GM12878 (cell line): Measurements from ENCODE around the gene GRIK3. TPM values are rescaled to one million over a fixed set of nuclear protein-coding genes. Genes with fewer than 3 reads are reported as not detected.

Source experiments
- ATAC-seq: fragments of 200-7000 bp; cut with Tn5 transposase; 3 replicates; pipeline ENCODE4 v1.9.1; 2020; ENCODE audit warnings: mild to moderate bottlenecking, moderate library complexity
- BruUV-seq: library from RNA; stranded (reverse); fragments of 400-500 nt; replicated peaks from 2 replicates; lab custom pipeline; 2021; lab: Mats Ljungman, UMichigan
- CTCF ChIA-PET: fragments of 300-600 bp; sonication (Branson Sonifier 250); formaldehyde crosslinking; extraction: SDS; loops from one replicate; lab custom pipeline; 2021; ENCODE audit warnings: inconsistent platforms; lab: Yijun Ruan, JAX
- POLR2A ChIA-PET: fragments of 350-600 bp; formaldehyde crosslinking; extraction: SDS; loops from one replicate; lab custom pipeline; 2021; ENCODE audit warnings: inconsistent platforms; lab: Charles Lee
- RAD21 ChIA-PET: fragments of 300-600 bp; sonication (Branson Sonifier 250); formaldehyde crosslinking; loops from one replicate; lab custom pipeline; 2023; ENCODE audit warnings: antibody characterized with exemption; ENCODE audit not compliant: unreplicated experiment; lab: Charles Lee
- SMC1A ChIA-PET: fragments of 300-600 bp; sonication (Branson Sonifier 250); formaldehyde crosslinking; loops from one replicate; lab custom pipeline; 2023; ENCODE audit not compliant: unreplicated experiment, uncharacterized antibody; lab: Charles Lee
- DNase-seq: peaks from one replicate; pipeline ENCODE4 v3.0.0-alpha.2; 2011; ENCODE audit warnings: low read depth, low spot score
- FAIRE-seq: peaks from 3 replicates; lab custom pipeline; 2011; peaks lifted over from hg19 to GRCh38; lab: Jason Lieb, UNC
- H2AFZ ChIP-seq: 2 replicates; pipeline ENCODE4 v1.6.0; 2011; ENCODE audit warnings: low read depth, low read length, control low read depth; ENCODE audit not compliant: control insufficient read depth
- H3K27ac ChIP-seq: 2 replicates; pipeline ENCODE4 v1.5.1; 2011; ENCODE audit warnings: control low read depth; ENCODE audit not compliant: control insufficient read depth, insufficient read depth
- H3K27me3 ChIP-seq, 2 experiments: replicated peaks in 1 of 2; 2 replicates each; pipeline versions ENCODE4 v1.6.0 to v1.6.1; 2011; ENCODE audit warnings: low read length in 1 of 2; ENCODE audit not compliant: control insufficient read depth in 2 of 2, insufficient read depth in 2 of 2
- H3K36me3 ChIP-seq, 2 experiments: 2 replicates each; pipeline ENCODE4 v1.5.1; 2011; ENCODE audit warnings: low read length in 1 of 2; ENCODE audit not compliant: control insufficient read depth in 2 of 2, insufficient read depth in 2 of 2
- H3K4me1 ChIP-seq: 2 replicates; pipeline ENCODE4 v1.6.1; 2011; ENCODE audit warnings: mild to moderate bottlenecking, low read length, moderate library complexity, mixed read lengths; ENCODE audit not compliant: control insufficient read depth, insufficient read depth
- H3K4me2 ChIP-seq: 2 replicates; pipeline ENCODE4 v1.6.0; 2011; ENCODE audit warnings: control low read depth; ENCODE audit not compliant: control insufficient read depth, insufficient read depth
- H3K4me3 ChIP-seq: fragments of 200-600 bp; sonication (generic); 2 replicates; pipeline ENCODE4 v1.5.1; 2016
- H3K79me2 ChIP-seq: 2 replicates; pipeline ENCODE4 v1.6.0; 2011; ENCODE audit warnings: low read length; ENCODE audit not compliant: control insufficient read depth, insufficient read depth
- H3K9ac ChIP-seq: 2 replicates; pipeline ENCODE4 v1.8.0; 2011; ENCODE audit warnings: low read length, control low read depth, mixed read lengths; ENCODE audit not compliant: control insufficient read depth, insufficient read depth
- H3K9me3 ChIP-seq: replicated peaks from 3 replicates; pipeline ENCODE4 v1.5.1; 2011; ENCODE audit warnings: mild to moderate bottlenecking, low read length; ENCODE audit not compliant: control insufficient read depth, insufficient read depth
- H4K20me1 ChIP-seq: 2 replicates; pipeline ENCODE4 v1.6.0; 2011; ENCODE audit not compliant: control insufficient read depth, insufficient read depth
- ATF2 ChIP-seq: IDR thresholded peaks from 2 replicates; pipeline ENCODE4 v1.6.1; 2012; ENCODE audit warnings: low read length, inconsistent platforms
- CBFB ChIP-seq: IDR thresholded peaks from 2 replicates; pipeline ENCODE4 v1.6.1; 2016; ENCODE audit warnings: antibody characterized with exemption, low read depth
- MTA3 ChIP-seq: IDR thresholded peaks from 2 replicates; pipeline ENCODE4 v1.6.1; 2012; ENCODE audit warnings: low read length, inconsistent platforms, borderline replicate concordance
- NFIC ChIP-seq: IDR thresholded peaks from 2 replicates; pipeline ENCODE4 v1.6.1; 2012; ENCODE audit warnings: low read depth, mild to moderate bottlenecking, inconsistent platforms, low read length, moderate library complexity
- NR2C1 ChIP-seq: fragments of 450-650 bp; IDR thresholded peaks from 2 replicates; pipeline ENCODE4 v1.6.1; 2017; ENCODE audit warnings: antibody characterized with exemption, mild to moderate bottlenecking, moderate library complexity
- PRDM15 ChIP-seq: fragments of 450-650 bp; formaldehyde crosslinking; IDR thresholded peaks from 2 replicates; pipeline ENCODE4 v1.4.0; 2020; ENCODE audit warnings: mild to moderate bottlenecking, moderate library complexity
- SIX5 ChIP-seq: IDR thresholded peaks from 2 replicates; pipeline ENCODE4 v1.6.1; 2011; ENCODE audit warnings: mild to moderate bottlenecking, low read depth, low read length, moderate library complexity; ENCODE audit not compliant: severe bottlenecking
- ZNF24 ChIP-seq: fragments of 450-650 bp; IDR thresholded peaks from 2 replicates; pipeline ENCODE4 v1.6.1; 2017; ENCODE audit warnings: antibody characterized with exemption, mild to moderate bottlenecking
- WGBS: methylation state at CpG from one replicate; pipeline ENCODE4 v1.1.6; 2016; ENCODE audit warnings: low lambda C conversion rate; ENCODE audit not compliant: insufficient replicate concordance, insufficient coverage; ENCODE audit errors: missing lambda C conversion rate; 5-methylcytosine and 5-hydroxymethylcytosine counted together
- in situ Hi-C: fragments of 300-500 bp; cut with MboI; formaldehyde crosslinking; loops from 9 replicates; pipeline ENCODE4 v1.14.3; 2018; ENCODE audit warnings: mixed read lengths
- intact Hi-C: fragments of 100-400 bp; cut with micrococcal nuclease; formaldehyde crosslinking; loops from one replicate; pipeline ENCODE4 v1.14.2; 2022; ENCODE audit not compliant: unreplicated experiment
- polyA plus RNA-seq, 11 experiments: library from polyadenylated mRNA; depleted of rRNA in 4 of 11; unstranded in 6 of 11; stranded (reverse) in 5 of 11; fragments of >200 nt; fragmentation: Nextera tagmentation in 4 of 11; fragmentation: Illumina TruSeq in 1 of 11; extraction: Ambion mirVana in 4 of 11; extraction: Trizol in 1 of 11; gene quantifications; 1 replicate in 1 of 11; 2 replicates in 10 of 11; pipeline versions ENCODE4 v1.2.1 to v1.2.3, GENCODE V29; 2011 to 2016; ENCODE audit warnings: inconsistent platforms in 2 of 11, missing spikeins in 2 of 11, low read depth in 1 of 11
- total RNA-seq, 4 experiments: library from RNA; depleted of rRNA in 3 of 4; stranded (reverse); fragments of >200 nt in 3 of 4; fragmentation: Illumina TruSeq in 1 of 4; extraction: Trizol in 1 of 4; gene quantifications; 2 replicates each; pipeline versions ENCODE4 v1.2.1 to v1.2.3, GENCODE V29; 2013 to 2021
- TF ChIP-seq, protein P1 (sequence below): fragments of 450-650 bp; IDR thresholded peaks from 2 replicates; pipeline ENCODE4 v1.6.1; 2017; ENCODE audit warnings: mild to moderate bottlenecking, moderate library complexity
- TF ChIP-seq, protein P2 (sequence below): IDR thresholded peaks from 2 replicates; pipeline ENCODE4 v1.6.1; 2011; ENCODE audit warnings: low read depth, mild to moderate bottlenecking, low read length, moderate library complexity, borderline replicate concordance; ENCODE audit errors: extremely low read depth
- TF ChIP-seq, protein P3 (sequence below): fragments of 450-650 bp; IDR thresholded peaks from 2 replicates; pipeline ENCODE4 v1.6.1; 2017; ENCODE audit warnings: mild to moderate bottlenecking

Gene GRIK3
- total and polyA plus RNA-seq, 10 of the 15 experiments (the other 5 are each of a cell fraction or from before 2014, with no cell fraction given) = not detected

- TF ChIP-seq, protein P1, sequence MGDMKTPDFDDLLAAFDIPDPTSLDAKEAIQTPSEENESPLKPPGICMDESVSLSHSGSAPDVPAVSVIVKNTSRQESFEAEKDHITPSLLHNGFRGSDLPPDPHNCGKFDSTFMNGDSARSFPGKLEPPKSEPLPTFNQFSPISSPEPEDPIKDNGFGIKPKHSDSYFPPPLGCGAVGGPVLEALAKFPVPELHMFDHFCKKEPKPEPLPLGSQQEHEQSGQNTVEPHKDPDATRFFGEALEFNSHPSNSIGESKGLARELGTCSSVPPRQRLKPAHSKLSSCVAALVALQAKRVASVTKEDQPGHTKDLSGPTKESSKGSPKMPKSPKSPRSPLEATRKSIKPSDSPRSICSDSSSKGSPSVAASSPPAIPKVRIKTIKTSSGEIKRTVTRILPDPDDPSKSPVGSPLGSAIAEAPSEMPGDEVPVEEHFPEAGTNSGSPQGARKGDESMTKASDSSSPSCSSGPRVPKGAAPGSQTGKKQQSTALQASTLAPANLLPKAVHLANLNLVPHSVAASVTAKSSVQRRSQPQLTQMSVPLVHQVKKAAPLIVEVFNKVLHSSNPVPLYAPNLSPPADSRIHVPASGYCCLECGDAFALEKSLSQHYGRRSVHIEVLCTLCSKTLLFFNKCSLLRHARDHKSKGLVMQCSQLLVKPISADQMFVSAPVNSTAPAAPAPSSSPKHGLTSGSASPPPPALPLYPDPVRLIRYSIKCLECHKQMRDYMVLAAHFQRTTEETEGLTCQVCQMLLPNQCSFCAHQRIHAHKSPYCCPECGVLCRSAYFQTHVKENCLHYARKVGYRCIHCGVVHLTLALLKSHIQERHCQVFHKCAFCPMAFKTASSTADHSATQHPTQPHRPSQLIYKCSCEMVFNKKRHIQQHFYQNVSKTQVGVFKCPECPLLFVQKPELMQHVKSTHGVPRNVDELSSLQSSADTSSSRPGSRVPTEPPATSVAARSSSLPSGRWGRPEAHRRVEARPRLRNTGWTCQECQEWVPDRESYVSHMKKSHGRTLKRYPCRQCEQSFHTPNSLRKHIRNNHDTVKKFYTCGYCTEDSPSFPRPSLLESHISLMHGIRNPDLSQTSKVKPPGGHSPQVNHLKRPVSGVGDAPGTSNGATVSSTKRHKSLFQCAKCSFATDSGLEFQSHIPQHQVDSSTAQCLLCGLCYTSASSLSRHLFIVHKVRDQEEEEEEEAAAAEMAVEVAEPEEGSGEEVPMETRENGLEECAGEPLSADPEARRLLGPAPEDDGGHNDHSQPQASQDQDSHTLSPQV = no peak
- no peak for TF ChIP-seq NR2C1
These were observed 2.4 kb downstream of the GRIK3 start (continued) for GRCh38 chr1:37031871-37032270.

DNA sequence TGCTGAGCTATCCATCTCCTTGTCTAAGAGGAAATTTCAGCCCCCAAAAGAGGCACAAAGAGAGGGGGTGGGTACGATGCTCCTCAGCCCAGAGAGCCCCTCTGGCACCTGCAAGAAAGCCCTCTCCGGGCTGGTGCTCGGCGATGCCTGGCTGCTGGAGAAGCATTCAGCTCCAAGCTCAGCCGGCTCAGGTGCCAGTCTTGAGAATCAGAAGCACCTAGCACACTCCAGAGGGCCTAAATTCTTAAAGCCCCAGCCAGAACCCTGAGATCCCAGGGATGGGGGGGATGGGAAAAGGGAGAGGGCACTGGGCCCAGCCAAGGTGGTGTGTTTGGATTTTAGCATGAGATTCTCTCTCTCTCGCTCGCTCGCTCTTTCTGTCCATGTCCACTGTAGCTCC, 2.9 kb downstream of the GRIK3 start:
- Histone ChIP-seq H4K20me1 (no peaks in the 10 kb centered on the region), H3K9me3 (no peaks in the 10 kb centered on the region; the same call in 2 of the 3 replicates), H3K27me3 (peaks cover 5 to 14% of the 10 kb centered on the region in 2 experiments; a peak in 3 of 4 replicates), H3K36me3 (no peaks in the 10 kb centered on the region), H3K27ac (no peak overlapping the region), H3K4me1 (no peaks in the 10 kb centered on the region), H2AFZ (no peak overlapping the region), H3K4me3 (no peak overlapping the region), H3K79me2 (no peaks in the 10 kb centered on the region), H3K9ac (no peak overlapping the region), H3K4me2 (no peak overlapping the region)
- ChIA-PET CTCF (no interaction called here), SMC1A (no interaction called here), POLR2A (no interaction called here), RAD21 (no interaction called here)
- ATAC-seq = no peak
- intact Hi-C loops (no loop called here), in situ Hi-C loops (no loop called here)
- DNase-seq = no peak
- BruUV-seq = no TSS peak
- 24% methylated on average over 8 of the region's 8 CpGs for WGBS
- FAIRE-seq = no peak
- no peak for TF ChIP-seq PRDM15 (CRISPR knock-in tag)
- TF ChIP-seq, protein P2, sequence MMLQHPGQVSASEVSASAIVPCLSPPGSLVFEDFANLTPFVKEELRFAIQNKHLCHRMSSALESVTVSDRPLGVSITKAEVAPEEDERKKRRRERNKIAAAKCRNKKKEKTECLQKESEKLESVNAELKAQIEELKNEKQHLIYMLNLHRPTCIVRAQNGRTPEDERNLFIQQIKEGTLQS = no peak
- TF ChIP-seq ZNF24 = no peak
- no peak for TF ChIP-seq ATF2
- no peak for TF ChIP-seq SIX5
- TF ChIP-seq NFIC = no peak
- TF ChIP-seq CBFB = no peak
- TF ChIP-seq, protein P3, sequence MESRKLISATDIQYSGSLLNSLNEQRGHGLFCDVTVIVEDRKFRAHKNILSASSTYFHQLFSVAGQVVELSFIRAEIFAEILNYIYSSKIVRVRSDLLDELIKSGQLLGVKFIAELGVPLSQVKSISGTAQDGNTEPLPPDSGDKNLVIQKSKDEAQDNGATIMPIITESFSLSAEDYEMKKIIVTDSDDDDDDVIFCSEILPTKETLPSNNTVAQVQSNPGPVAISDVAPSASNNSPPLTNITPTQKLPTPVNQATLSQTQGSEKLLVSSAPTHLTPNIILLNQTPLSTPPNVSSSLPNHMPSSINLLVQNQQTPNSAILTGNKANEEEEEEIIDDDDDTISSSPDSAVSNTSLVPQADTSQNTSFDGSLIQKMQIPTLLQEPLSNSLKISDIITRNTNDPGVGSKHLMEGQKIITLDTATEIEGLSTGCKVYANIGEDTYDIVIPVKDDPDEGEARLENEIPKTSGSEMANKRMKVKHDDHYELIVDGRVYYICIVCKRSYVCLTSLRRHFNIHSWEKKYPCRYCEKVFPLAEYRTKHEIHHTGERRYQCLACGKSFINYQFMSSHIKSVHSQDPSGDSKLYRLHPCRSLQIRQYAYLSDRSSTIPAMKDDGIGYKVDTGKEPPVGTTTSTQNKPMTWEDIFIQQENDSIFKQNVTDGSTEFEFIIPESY = no peak
- TF ChIP-seq MTA3 = no peak
